ENCODE measurements around the gene COL25A1. TPM values are rescaled to one million over a fixed set of nuclear protein-coding genes. Genes with fewer than 3 reads are reported as not detected.

The COL25A1 gene
- total RNA-seq, 1 donor, result 6.9 TPM

DNA sequence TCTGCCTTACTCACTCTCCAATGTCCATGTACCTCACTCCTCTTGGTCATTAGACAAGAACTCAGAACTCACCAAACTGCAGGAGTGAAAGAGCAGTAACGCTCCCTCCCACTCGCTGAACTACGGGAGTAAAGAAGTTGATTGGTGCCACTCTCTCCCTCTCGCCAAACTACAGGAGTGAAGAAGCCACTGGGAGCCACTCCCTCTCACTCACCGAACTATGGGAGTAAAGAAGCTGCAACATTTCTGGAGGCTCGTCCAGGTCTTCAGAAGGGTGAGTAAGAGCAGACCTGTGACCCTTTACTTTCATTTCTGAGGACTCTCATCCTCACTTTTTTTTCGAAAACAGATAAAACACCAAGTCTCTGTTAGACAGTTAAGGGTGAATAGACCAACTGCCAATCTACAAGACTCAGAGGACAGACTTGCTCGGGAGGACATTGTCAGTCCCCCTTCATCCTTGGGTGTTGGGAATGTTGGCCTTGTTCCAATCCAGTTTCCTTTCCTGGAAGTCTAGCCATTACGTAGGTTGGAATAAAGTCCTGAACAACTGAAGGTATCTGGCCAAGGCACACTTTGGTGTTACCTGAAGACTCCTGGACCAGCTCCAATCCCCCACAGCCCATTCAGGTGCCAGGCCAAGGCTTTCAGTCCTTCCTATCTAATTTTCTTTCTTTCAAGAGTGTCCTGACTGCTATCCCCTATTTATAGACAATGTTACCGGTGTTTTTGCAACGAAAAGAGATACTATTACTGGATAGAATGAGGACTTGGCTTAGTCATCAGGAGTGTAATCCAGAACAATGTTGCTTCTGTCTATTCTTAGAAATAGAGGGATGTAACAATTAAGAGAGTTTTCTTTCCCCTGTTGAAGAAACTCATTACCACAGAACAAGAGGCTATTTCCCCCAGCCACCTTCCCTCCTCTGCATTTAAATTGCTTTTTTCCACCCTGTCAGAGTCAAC lies 11.0 kb upstream of the COL25A1 start:
- TF ChIP-seq, protein P1, sequence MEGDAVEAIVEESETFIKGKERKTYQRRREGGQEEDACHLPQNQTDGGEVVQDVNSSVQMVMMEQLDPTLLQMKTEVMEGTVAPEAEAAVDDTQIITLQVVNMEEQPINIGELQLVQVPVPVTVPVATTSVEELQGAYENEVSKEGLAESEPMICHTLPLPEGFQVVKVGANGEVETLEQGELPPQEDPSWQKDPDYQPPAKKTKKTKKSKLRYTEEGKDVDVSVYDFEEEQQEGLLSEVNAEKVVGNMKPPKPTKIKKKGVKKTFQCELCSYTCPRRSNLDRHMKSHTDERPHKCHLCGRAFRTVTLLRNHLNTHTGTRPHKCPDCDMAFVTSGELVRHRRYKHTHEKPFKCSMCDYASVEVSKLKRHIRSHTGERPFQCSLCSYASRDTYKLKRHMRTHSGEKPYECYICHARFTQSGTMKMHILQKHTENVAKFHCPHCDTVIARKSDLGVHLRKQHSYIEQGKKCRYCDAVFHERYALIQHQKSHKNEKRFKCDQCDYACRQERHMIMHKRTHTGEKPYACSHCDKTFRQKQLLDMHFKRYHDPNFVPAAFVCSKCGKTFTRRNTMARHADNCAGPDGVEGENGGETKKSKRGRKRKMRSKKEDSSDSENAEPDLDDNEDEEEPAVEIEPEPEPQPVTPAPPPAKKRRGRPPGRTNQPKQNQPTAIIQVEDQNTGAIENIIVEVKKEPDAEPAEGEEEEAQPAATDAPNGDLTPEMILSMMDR (IDR thresholded peaks at IDR 0.05; ENCODE audit: insufficient read depth, low read depth, low read length), result no peak
- no peak overlapping the region for H3K4me3 ChIP-seq (ENCODE audit: low read depth, low read length)
- no peak for DNase-seq (ENCODE audit: low read depth)

DNA sequence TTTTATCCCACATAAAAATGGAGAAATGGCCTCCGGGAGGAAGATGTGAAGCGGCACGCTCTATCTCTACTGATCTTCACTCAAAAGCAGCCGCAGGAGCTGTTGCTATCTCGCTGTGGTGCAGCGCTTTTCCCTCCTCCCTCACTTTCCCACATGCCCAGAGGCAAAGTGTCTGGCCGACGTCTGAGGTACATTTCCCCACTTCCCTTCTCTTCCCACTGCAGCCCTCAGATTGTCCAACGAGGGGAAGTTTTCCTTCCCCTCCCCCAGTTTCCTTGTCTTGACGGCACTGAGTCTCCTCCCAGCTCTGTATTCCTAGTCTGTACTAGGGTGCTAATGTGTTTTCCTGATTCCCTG lies 660 bp upstream of the COL25A1 start:
- peak overlapping the region; percentile 52 for H3K4me3 ChIP-seq (ENCODE audit: low read depth, low read length)
- TF ChIP-seq, protein P1 (IDR thresholded peaks at IDR 0.05; ENCODE audit: insufficient read depth, low read depth, low read length), result no peak
- DNase-seq (ENCODE audit: low read depth), result no peak

DNA sequence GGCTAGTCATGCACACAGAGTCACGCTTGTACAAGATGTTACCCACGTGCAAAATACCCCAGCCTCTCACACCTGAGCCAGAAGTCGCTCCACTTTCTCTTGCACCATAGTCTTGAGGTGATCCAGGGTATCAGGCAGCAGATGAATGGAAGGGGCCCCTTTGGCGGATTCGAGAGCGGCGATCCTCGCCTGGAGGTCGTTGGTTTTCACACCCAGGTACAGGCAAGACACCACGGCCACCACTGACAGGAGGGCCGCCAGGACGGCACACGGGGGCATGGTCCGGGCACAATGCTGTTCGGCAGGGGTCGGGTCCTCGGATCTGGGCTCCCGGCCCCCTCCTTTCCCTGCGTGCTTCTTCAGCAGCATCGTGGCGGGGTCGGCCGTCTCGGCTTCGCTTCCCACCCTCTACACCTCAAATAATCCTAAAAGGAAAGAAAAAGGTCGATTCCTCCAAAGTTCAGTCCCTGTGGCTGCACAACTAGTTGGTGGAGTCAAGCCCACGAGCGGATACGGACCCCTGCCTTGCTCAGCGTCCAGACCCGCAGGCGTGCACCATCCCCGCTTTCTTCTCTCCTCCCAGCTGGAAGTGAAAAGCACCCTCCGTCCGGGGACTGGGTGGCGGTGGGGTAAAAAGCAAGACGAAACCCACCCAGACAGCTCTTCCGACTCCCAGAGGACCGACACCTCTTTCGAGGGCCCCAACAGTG lies 652 bp downstream of the COL25A1 start:
- H3K4me3 ChIP-seq (ENCODE audit: low read depth, low read length), result peak overlapping the region; percentile 52
- TF ChIP-seq, protein P1 (IDR thresholded peaks at IDR 0.05; ENCODE audit: insufficient read depth, low read depth, low read length), result no peak
- no peak for DNase-seq (ENCODE audit: low read depth)

DNA sequence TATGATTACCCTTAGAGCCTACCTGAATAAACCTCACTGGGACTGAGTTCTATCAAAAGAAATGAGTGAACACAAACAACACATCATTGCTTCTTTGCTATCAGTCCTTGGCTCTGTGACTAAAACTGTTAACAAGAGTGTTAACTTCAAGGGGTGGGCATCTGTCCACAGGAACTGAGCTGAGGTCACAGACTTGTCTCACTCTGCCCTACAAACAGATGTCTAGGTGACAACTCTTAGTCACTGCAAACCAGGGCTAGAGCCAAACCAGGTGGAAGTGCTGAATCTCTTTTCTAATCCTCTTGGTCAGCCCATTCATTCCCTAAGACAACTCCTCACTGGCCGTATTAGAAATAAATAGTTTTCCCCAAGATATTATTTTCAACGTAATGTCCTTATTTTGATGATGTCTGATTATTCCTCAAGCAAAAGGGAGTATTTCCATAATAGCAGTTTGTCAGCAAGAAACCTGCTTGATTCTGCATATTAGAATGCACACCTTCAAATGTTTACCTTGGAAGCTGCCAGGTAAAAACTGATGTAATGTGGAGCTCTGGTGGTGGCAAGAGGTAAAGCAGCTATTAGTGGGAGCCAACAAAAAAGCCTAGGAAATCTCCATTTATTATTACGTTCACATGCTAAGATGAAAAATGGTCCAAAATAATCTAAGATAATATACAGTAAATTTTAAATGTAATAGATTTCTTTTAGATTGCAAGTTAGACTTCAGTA lies 4.0 kb downstream of the COL25A1 start:
- TF ChIP-seq, protein P1 (IDR thresholded peaks at IDR 0.05; ENCODE audit: insufficient read depth, low read depth, low read length), result peak; percentile 62
- peak; percentile 4 for DNase-seq (ENCODE audit: low read depth)
- no peak overlapping the region for H3K4me3 ChIP-seq (ENCODE audit: low read depth, low read length)

DNA sequence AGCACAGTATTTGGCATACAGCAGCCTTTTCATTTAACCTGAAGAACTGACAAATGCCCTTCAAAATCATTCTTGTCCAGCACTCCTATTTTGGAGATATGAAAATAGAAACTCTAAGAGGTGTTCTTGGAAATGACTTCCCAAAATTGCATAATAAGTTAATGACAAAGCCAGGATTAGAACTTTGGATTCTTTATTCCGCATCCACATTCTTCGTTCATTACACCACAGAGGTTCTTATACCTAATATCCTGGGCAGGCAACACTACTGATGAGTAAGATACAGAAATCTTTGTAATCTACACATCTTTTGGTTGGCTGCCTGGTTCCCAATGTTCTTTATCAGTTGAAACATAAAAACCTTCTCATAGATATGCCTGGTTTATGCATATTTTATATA lies 5.9 kb downstream of the COL25A1 start:
- no peak for DNase-seq (ENCODE audit: low read depth)
- TF ChIP-seq, protein P1 (IDR thresholded peaks at IDR 0.05; ENCODE audit: insufficient read depth, low read depth, low read length), result no peak
- H3K4me3 ChIP-seq (ENCODE audit: low read depth, low read length), result no peak overlapping the region

DNA sequence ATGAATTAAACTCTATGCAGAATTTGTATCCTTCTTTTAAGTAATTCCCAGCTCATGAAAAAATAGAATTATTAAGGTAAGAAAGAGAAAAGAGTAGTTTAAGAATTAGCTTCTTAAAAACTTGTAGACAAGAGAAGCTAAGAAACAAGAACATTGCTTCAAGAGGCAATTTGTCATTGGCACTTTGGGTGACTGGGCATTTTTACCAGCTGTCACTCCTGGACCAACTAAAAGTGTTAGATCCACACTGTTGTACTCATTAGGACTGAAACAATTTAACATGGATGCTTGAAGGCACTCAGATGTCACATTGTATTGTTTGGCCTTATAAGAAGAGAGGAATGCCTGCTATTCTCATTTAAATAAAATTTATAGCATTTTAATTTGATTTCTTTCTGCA lies 7.4 kb downstream of the COL25A1 start:
- no peak for DNase-seq (ENCODE audit: low read depth)
- TF ChIP-seq, protein P1 (IDR thresholded peaks at IDR 0.05; ENCODE audit: insufficient read depth, low read depth, low read length), result no peak
- H3K4me3 ChIP-seq (ENCODE audit: low read depth, low read length), result no peak overlapping the region
